ENCODE results near the gene UNK.
A peak's percentile ranks its signal among the peaks of the same experiment; 100 is the strongest.

The UNK gene

GRCh38 chr17:75774471-75774990 lies 10.1 kb upstream of the UNK start:
- TF ChIP-seq FOXP2 (optimal IDR thresholded peaks at IDR 0.05; ENCODE audit: borderline replicate concordance, extremely low read depth, extremely low read length, insufficient read depth) (no peak), POLR2AphosphoS5 (IDR thresholded peaks at IDR 0.05; ENCODE audit: low read depth, low read length) (no peak), SIN3A (IDR thresholded peaks at IDR 0.05; ENCODE audit: borderline replicate concordance, insufficient read depth, low read length) (no peak), REST (IDR thresholded peaks at IDR 0.05; ENCODE audit: insufficient read depth in 1 of 2, low read depth in 2 of 2, low read length in 2 of 2) (no peak), TAF1 (IDR thresholded peaks at IDR 0.05; ENCODE audit: borderline replicate concordance, insufficient read depth, low read length) (no peak)

- TF ChIP-seq TAF1 (IDR thresholded peaks at IDR 0.05; ENCODE audit: borderline replicate concordance, insufficient read depth, low read length) (no peak), REST (IDR thresholded peaks at IDR 0.05; ENCODE audit: insufficient read depth in 1 of 2, low read depth in 2 of 2, low read length in 2 of 2) (no peak), POLR2AphosphoS5 (IDR thresholded peaks at IDR 0.05; ENCODE audit: low read depth, low read length) (no peak), SIN3A (IDR thresholded peaks at IDR 0.05; ENCODE audit: borderline replicate concordance, insufficient read depth, low read length) (no peak), FOXP2 (optimal IDR thresholded peaks at IDR 0.05; ENCODE audit: borderline replicate concordance, extremely low read depth, extremely low read length, insufficient read depth) (no peak)
Observed at GRCh38 chr17:75774991-75775668, 9.5 kb upstream of the UNK start.

GRCh38 chr17:75776386-75777295 lies 8.0 kb upstream of the UNK start:
- TF ChIP-seq TAF1 (IDR thresholded peaks at IDR 0.05; ENCODE audit: borderline replicate concordance, insufficient read depth, low read length): no peak
- peak; percentile 66 for TF ChIP-seq POLR2AphosphoS5 (IDR thresholded peaks at IDR 0.05; ENCODE audit: low read depth, low read length)
- no peak for TF ChIP-seq SIN3A (IDR thresholded peaks at IDR 0.05; ENCODE audit: borderline replicate concordance, insufficient read depth, low read length)
- TF ChIP-seq FOXP2 (optimal IDR thresholded peaks at IDR 0.05; ENCODE audit: borderline replicate concordance, extremely low read depth, extremely low read length, insufficient read depth): no peak
- TF ChIP-seq REST (IDR thresholded peaks at IDR 0.05; ENCODE audit: insufficient read depth in 1 of 2, low read depth in 2 of 2, low read length in 2 of 2): no peak

- TF ChIP-seq FOXP2 (optimal IDR thresholded peaks at IDR 0.05; ENCODE audit: borderline replicate concordance, extremely low read depth, extremely low read length, insufficient read depth) (no peak), POLR2AphosphoS5 (IDR thresholded peaks at IDR 0.05; ENCODE audit: low read depth, low read length) (no peak), SIN3A (IDR thresholded peaks at IDR 0.05; ENCODE audit: borderline replicate concordance, insufficient read depth, low read length) (no peak), REST (IDR thresholded peaks at IDR 0.05; ENCODE audit: insufficient read depth in 1 of 2, low read depth in 2 of 2, low read length in 2 of 2) (no peak), TAF1 (IDR thresholded peaks at IDR 0.05; ENCODE audit: borderline replicate concordance, insufficient read depth, low read length) (no peak)
Observed at GRCh38 chr17:75777296-75777922, 7.2 kb upstream of the UNK start.
